ENCODE measurements around the gene SARDH. TPM values are rescaled to one million over a fixed set of nuclear protein-coding genes. Genes with fewer than 3 reads are reported as not detected.
A peak's percentile ranks its signal among the peaks of the same experiment; 100 is the strongest.

Gene SARDH
- total and polyA plus RNA-seq, 2 of the 8 experiments (the other 6 are each of a cell fraction or from before 2014, with no cell fraction given), result 6.4 to 7.4 TPM

DNA sequence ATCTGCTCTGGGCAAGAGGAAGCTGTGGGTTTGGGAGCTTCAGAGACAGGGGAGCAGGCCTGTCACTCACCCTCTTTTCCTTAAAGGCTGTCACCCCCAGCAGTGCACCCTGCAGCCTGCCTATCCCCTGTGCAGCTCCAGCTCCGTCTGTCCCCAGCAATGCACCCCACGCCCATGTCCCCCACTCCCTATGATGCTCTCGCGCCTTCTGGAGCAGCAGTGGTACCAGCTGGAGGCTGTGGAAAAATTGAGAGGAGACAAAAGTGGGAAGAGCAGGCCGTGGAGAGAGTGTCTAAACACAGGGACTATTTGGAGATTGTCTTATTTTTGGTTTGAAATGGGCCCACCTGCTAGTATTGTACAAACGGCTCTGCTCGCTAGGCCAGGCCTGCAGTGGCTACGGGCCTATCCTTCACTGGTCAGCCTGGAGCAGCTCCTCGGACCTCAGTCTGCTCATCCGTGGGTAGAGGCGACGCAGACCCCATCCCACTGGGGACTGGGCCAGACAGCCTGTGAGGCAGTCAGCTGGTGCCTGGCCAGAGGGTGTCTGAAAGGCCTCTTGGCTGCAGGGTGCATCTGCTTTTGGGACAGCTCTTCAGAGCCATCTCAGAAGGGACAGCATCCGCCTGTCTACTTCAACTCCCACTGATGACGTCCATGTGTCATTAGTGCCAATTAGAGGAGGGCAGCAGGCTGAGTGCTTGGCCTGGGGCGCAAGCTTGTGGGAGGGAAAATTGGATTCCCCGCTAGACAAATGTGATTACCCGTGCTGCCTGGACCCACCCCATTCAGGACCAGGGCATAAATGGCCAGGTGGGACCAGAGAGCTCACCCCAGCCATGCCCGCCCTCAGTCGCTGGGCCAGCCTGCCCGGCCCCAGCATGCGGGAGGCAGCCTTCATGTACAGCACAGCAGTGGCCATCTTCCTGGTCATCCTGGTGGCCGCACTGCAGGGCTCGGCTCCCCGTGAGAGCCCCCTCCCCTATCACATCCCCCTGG, 102.3 kb downstream of the SARDH start, which contains the start of gene DBH:
DBH (plus strand) TSS at position 831 of the 999 bp plus-strand sequence; CDS start at position 840, 9 bp downstream.
- no peak within 1 kb of the TSS for H3K4me3 ChIP-seq (ENCODE audit: extremely low read depth in 1 of 4, insufficient read depth in 2 of 4, low read depth in 3 of 4, low read length in 4 of 4)
- H3K4me2 ChIP-seq (ENCODE audit: insufficient read depth in 1 of 2, low read depth in 2 of 2, low read length in 2 of 2), result no peak within 1 kb of the TSS
- H3K4ac ChIP-seq (replicated peaks; ENCODE audit: insufficient read length, low read depth, low read length), result no peak within 1 kb of the TSS
- H3K4me1 ChIP-seq (replicated peaks in 1 of 4; ENCODE audit: control insufficient read depth in 3 of 4, insufficient read depth in 4 of 4, low read length in 3 of 4), result peaks cover 0 to 28% (median 18%) of the 10 kb centered on the region in 4 experiments; a peak in 6 of 7 replicates
- peak within 1 kb of the TSS; percentile 77; the same call in 1 of the 2 replicates for H2BK12ac ChIP-seq (ENCODE audit: low read depth, low read length)
- no peak within 1 kb of the TSS for H3K23ac ChIP-seq (ENCODE audit: insufficient read length)
- ChIA-PET POLR2A (ENCODE audit: partially characterized antibody) (no interaction called here), CTCF (ENCODE audit: partially characterized antibody) (interaction anchor here (0.6 to 3.0 kb wide), 11 partner anchors 12 to 88 kb away, joined by 3 to 11 read pairs (median 4); no protein-coding TSS in a partner anchor)
- H4K8ac ChIP-seq (ENCODE audit: extremely low read depth, insufficient read depth, low read length), result no peak within 1 kb of the TSS; the same call in 1 of the 2 replicates
- H3K79me1 ChIP-seq (ENCODE audit: low read depth, low read length), result no peaks in the 10 kb centered on the region
- no peaks in the 10 kb centered on the region for H3K23me2 ChIP-seq (ENCODE audit: low read depth, low read length)
- no peaks in the 10 kb centered on the region; a peak in 1 of 7 replicates for H3K27me3 ChIP-seq (replicated peaks in 1 of 4; ENCODE audit: control insufficient read depth in 3 of 4, extremely low read depth in 1 of 4, insufficient read depth in 3 of 4, low read length in 3 of 4)
- DNase-seq (ENCODE audit: low read depth in 1 of 2, low spot score in 2 of 2) (no peak), FAIRE-seq (no peak)
- no peak within 1 kb of the TSS for H3K27ac ChIP-seq (ENCODE audit: low read depth, low read length)
- H2AFZ ChIP-seq (ENCODE audit: low read length), result no peak within 1 kb of the TSS
- peak within 1 kb of the TSS; percentile 92; the same call in 1 of the 2 replicates for H2BK15ac ChIP-seq (ENCODE audit: low read length)
- H4K20me1 ChIP-seq (replicated peaks in 1 of 2; ENCODE audit: control insufficient read depth in 1 of 2, insufficient read depth in 2 of 2, low read length in 2 of 2), result peaks cover 0 to 2% of the 10 kb centered on the region in 2 experiments
- no peak within 1 kb of the TSS for H4K5ac ChIP-seq (ENCODE audit: insufficient read length, low read depth, low read length)
- peak within 1 kb of the TSS; percentile 91 for H4K91ac ChIP-seq (replicated peaks; ENCODE audit: insufficient read length, low read length)
- WGBS, 2 experiments (ENCODE audit: extremely low coverage in 1 of 2, insufficient coverage in 1 of 2, insufficient read length in 1 of 2, insufficient replicate concordance in 2 of 2, low coverage in 1 of 2, low lambda C conversion rate in 2 of 2, missing lambda C conversion rate in 1 of 2), result 91% methylated on average over 24 of the region's 24 CpGs; no CpG with 5 or more reads in 1 of the 2 experiments
- H3K56ac ChIP-seq (replicated peaks; ENCODE audit: insufficient read length, low read depth, low read length), result no peak within 1 kb of the TSS
- H3K36me3 ChIP-seq (ENCODE audit: control insufficient read depth in 2 of 4, insufficient read depth in 4 of 4, low read length in 3 of 4), result no peaks in the 10 kb centered on the region
- no peaks in the 10 kb centered on the region for H3K79me2 ChIP-seq (ENCODE audit: control insufficient read depth in 1 of 2, insufficient read depth in 2 of 2, low read length in 2 of 2)
- peak within 1 kb of the TSS; percentile 26; the same call in 1 of the 2 replicates for H2AK5ac ChIP-seq (ENCODE audit: low read depth, low read length)
- H2BK20ac ChIP-seq (ENCODE audit: low read length), result no peak within 1 kb of the TSS
- no peak within 1 kb of the TSS for H3K9ac ChIP-seq (replicated peaks in 1 of 4; ENCODE audit: extremely low read depth in 1 of 4, low read depth in 3 of 4, low read length in 3 of 4)
- no peak within 1 kb of the TSS for H2BK120ac ChIP-seq (replicated peaks; ENCODE audit: low read depth, low read length)
- no peak within 1 kb of the TSS for H3K14ac ChIP-seq (ENCODE audit: insufficient read length)
- no peaks in the 10 kb centered on the region for H3K9me3 ChIP-seq (ENCODE audit: insufficient read depth in 2 of 2, low read depth in 1 of 2, low read length in 1 of 2)
- peak within 1 kb of the TSS; percentile 77; the same call in 1 of the 2 replicates for H2BK5ac ChIP-seq (ENCODE audit: low read depth, low read length)
- no peak within 1 kb of the TSS for H3K18ac ChIP-seq (ENCODE audit: extremely low read depth, low read length)
- no peak for TF ChIP-seq MAFK (IDR thresholded peaks at IDR 0.05; ENCODE audit: low read depth, low read length)
- TF ChIP-seq CTBP2 (IDR thresholded peaks at IDR 0.05; ENCODE audit: borderline replicate concordance, insufficient read depth, insufficient read length, low read length), result no peak
- TF ChIP-seq CBX8 (IDR thresholded peaks at IDR 0.05; ENCODE audit: borderline replicate concordance, low read depth, low read length), result no peak
- TF ChIP-seq JUND (IDR thresholded peaks at IDR 0.05; ENCODE audit: low read length), result no peak
- TF ChIP-seq TCF12 (IDR thresholded peaks at IDR 0.05; ENCODE audit: low read depth, low read length), result no peak
- no peak for TF ChIP-seq SIX5 (IDR thresholded peaks at IDR 0.05; ENCODE audit: low read depth, low read length)
- TF ChIP-seq FOSL1 (IDR thresholded peaks at IDR 0.05; ENCODE audit: insufficient read depth, low read depth, low read length), result no peak
- no peak for TF ChIP-seq SRF (IDR thresholded peaks at IDR 0.05; ENCODE audit: low read depth, low read length)
- no peak for TF ChIP-seq PHF8 (conservative IDR thresholded peaks at IDR 0.05; ENCODE audit: low read depth, low read length)
- no peak for TF ChIP-seq RFX5 (IDR thresholded peaks at IDR 0.05; ENCODE audit: borderline replicate concordance, low read depth, low read length)
- TF ChIP-seq EGR1 (IDR thresholded peaks at IDR 0.05; ENCODE audit: borderline replicate concordance, low read depth, low read length), result no peak
- no peak for TF ChIP-seq NRF1 (IDR thresholded peaks at IDR 0.05; ENCODE audit: low read depth, low read length)
